PC-3 (cell line): Measurements from ENCODE around the gene IL9.

ENCODE experiments used
- CTCF ChIP-seq: fragments of 300-600 bp; sonication (generic); conservative IDR thresholded peaks from 2 replicates; pipeline ENCODE4 v1.5.1; 2017; ENCODE audit warnings: antibody characterized with exemption, low read depth, mild to moderate bottlenecking, low read length
- EZH2 ChIP-seq: fragments of 300-600 bp; sonication (generic); IDR thresholded peaks from one replicate; pipeline ENCODE4 v1.6.1; 2017; ENCODE audit warnings: antibody characterized with exemption, mild to moderate bottlenecking, low read length; ENCODE audit not compliant: unreplicated experiment
- EZH2phosphoT487 ChIP-seq: fragments of 300-600 bp; sonication (generic); IDR thresholded peaks from 2 replicates; pipeline ENCODE4 v1.6.1; 2018; ENCODE audit warnings: mild to moderate bottlenecking, antibody characterized with exemption, low read length, borderline replicate concordance

DNA sequence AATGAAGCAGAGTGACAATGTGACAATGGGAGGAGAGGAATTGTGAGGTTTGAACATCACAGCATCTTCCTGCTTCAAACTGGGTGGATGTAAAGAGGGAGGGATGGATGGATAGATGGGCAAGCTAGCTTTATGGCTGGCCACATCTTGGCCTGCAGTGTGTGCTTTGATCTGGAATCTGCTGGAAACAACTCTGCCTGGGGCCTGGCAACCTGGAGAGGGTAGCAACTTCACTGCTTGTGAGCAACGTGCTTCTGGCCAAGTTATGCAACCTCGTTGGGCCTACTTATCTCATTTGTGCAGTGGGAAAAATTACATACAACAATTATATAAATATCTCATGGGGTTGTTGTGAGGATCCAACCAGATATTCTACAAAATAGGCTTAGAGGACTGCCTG is 5.3 kb downstream of the IL9 start:
- TF ChIP-seq CTCF (no peak), EZH2 (no peak), EZH2phosphoT487 (no peak)
